Endodermal cell (in vitro differentiated cells): Measurements from ENCODE around the gene OR9Q1. TPM values are rescaled to one million over a fixed set of nuclear protein-coding genes. Genes with fewer than 3 reads are reported as not detected.

ENCODE experiments used
- DNase-seq: peaks from one replicate; pipeline ENCODE4 v3.0.0-alpha.2; 2017
- H3K27ac ChIP-seq: 2 replicates; pipeline ENCODE4 v1.5.1; 2013; ENCODE audit warnings: mild to moderate bottlenecking, low read depth, low read length, moderate library complexity
- H3K27me3 ChIP-seq: 2 replicates; pipeline ENCODE4 v1.6.1; 2013; ENCODE audit warnings: mild to moderate bottlenecking, low read length, moderate library complexity; ENCODE audit not compliant: insufficient read depth, control insufficient read depth, poor library complexity, severe bottlenecking
- H3K36me3 ChIP-seq: 2 replicates; pipeline ENCODE4 v1.7.0; 2013; ENCODE audit warnings: mild to moderate bottlenecking, low read length, moderate library complexity; ENCODE audit not compliant: control insufficient read depth, insufficient read depth
- H3K4me1 ChIP-seq: one replicate; pipeline ENCODE4 v1.7.0; 2013; ENCODE audit warnings: low read length; ENCODE audit not compliant: control insufficient read depth, insufficient read depth
- H3K4me3 ChIP-seq: 2 replicates; pipeline ENCODE4 v1.5.1; 2013; ENCODE audit warnings: mild to moderate bottlenecking, low read length, moderate library complexity
- H3K9ac ChIP-seq: 2 replicates; pipeline ENCODE4 v1.6.1; 2013; ENCODE audit warnings: mild to moderate bottlenecking, low read length, moderate library complexity; ENCODE audit not compliant: poor library complexity, severe bottlenecking; ENCODE audit errors: extremely low read depth
- H3K9me3 ChIP-seq: 2 replicates; pipeline ENCODE4 v1.6.1; 2013; ENCODE audit warnings: mild to moderate bottlenecking, low read length, moderate library complexity; ENCODE audit not compliant: control insufficient read depth
- H3K27ac Mint-ChIP-seq: 2 replicates; pipeline ENCODE4 v1.8.0; 2020; ENCODE audit warnings: mixed read lengths
- H3K27me3 Mint-ChIP-seq: 2 replicates; pipeline ENCODE4 v1.8.0; 2021; ENCODE audit warnings: mild to moderate bottlenecking, mixed read lengths; ENCODE audit not compliant: insufficient read depth
- H3K36me3 Mint-ChIP-seq: 2 replicates; pipeline ENCODE4 v1.8.0; 2020; ENCODE audit warnings: low read depth, mixed read lengths
- H3K4me1 Mint-ChIP-seq: 2 replicates; pipeline ENCODE4 v1.8.0; 2020; ENCODE audit warnings: mixed read lengths
- H3K4me3 Mint-ChIP-seq: 2 replicates; pipeline ENCODE4 v1.8.0; 2020; ENCODE audit warnings: mild to moderate bottlenecking, moderate library complexity, mixed read lengths
- H3K9me3 Mint-ChIP-seq: 2 replicates; pipeline ENCODE4 v1.8.0; 2020; ENCODE audit warnings: mild to moderate bottlenecking, mixed read lengths
- WGBS, 2 experiments: methylation state at CpG; one replicate each; pipeline versions ENCODE4 v1.1.5 to v1.1.7; 2013; ENCODE audit warnings: missing lambda C conversion rate in 2 of 2, mixed read lengths in 1 of 2; ENCODE audit not compliant: insufficient coverage in 1 of 2, insufficient read length in 1 of 2; 5-methylcytosine and 5-hydroxymethylcytosine counted together
- total RNA-seq, 2 donors: library from RNA; stranded (reverse); fragmentation: NEBNext Ultra II Directional in 1 of 2; extraction: Animal tissue kit (Norgen Biotek cat#: 25700) in 1 of 2; gene quantifications; 2 replicates in 1 of 2; 3 replicates in 1 of 2; pipeline ENCODE4 v1.2.1, GENCODE V29; 2021
- TF ChIP-seq, protein P1 (sequence below): fragments of 200-600 bp; sonication (generic); conservative IDR thresholded peaks from 2 replicates; pipeline ENCODE4 v1.5.0; 2021; ENCODE audit warnings: antibody characterized with exemption, mild to moderate bottlenecking

OR9Q1 gene
- total RNA-seq, 2 donors from 2014 or later, result not detected

DNA sequence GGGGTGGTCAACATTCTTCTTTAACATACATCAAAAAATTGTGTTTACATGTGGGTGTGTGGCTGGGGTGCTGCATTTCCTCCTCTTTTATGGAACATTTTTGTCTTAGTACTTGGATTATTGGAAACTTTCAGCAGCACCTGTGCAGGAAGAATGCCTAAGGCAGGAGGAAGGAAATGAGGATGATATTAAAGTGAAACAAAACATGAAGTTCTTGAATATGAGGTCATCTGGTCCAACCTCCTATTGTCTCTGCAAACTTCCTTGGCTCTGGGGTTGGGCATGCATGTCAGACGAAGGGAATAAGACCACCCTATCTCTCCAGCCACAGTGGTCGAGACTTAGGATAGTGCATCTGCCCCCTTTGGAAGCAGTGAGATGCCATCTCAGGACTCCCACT is 20.6 kb upstream of the OR9Q1 start:
- Histone ChIP-seq H3K36me3 (no peaks in the 10 kb centered on the region), H3K27ac (no peak overlapping the region), H3K9me3 (no peaks in the 10 kb centered on the region), H3K27me3 (no peaks in the 10 kb centered on the region), H3K9ac (no peak overlapping the region), H3K4me1 (no peaks in the 10 kb centered on the region), H3K4me3 (no peak overlapping the region)
- no peaks in the 10 kb centered on the region for H3K27me3 Mint-ChIP-seq
- peaks cover 3% of the 10 kb centered on the region for H3K4me1 Mint-ChIP-seq
- no peak overlapping the region for H3K27ac Mint-ChIP-seq
- H3K9me3 Mint-ChIP-seq, result peaks cover 16% of the 10 kb centered on the region
- no peak for DNase-seq
- no peaks in the 10 kb centered on the region for H3K36me3 Mint-ChIP-seq
- WGBS, 2 experiments, result 89 to 100% methylated on average over 2 of the region's 2 CpGs
- no peak overlapping the region for H3K4me3 Mint-ChIP-seq
- TF ChIP-seq, protein P1, sequence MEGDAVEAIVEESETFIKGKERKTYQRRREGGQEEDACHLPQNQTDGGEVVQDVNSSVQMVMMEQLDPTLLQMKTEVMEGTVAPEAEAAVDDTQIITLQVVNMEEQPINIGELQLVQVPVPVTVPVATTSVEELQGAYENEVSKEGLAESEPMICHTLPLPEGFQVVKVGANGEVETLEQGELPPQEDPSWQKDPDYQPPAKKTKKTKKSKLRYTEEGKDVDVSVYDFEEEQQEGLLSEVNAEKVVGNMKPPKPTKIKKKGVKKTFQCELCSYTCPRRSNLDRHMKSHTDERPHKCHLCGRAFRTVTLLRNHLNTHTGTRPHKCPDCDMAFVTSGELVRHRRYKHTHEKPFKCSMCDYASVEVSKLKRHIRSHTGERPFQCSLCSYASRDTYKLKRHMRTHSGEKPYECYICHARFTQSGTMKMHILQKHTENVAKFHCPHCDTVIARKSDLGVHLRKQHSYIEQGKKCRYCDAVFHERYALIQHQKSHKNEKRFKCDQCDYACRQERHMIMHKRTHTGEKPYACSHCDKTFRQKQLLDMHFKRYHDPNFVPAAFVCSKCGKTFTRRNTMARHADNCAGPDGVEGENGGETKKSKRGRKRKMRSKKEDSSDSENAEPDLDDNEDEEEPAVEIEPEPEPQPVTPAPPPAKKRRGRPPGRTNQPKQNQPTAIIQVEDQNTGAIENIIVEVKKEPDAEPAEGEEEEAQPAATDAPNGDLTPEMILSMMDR, result no peak

DNA sequence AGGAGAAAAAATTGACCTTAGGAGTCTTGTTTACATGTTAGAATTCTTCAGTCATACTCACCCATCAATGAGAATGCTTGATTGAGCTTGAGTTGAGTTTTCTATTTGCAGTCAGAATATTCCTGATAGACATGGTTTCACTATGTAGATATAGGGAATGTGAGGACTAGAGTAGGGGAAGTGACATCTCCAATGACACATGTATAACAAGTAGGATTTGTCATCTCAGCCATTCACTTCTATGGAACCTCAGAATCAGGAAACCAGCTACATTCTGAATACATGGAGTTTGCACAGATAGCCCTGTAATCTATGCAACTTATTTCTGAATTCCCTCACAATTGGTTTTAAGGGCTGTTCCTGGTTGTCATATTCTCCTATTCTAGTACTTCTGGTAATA is 20.1 kb upstream of the OR9Q1 start:
- TF ChIP-seq, protein P1, result no peak
- no peak for DNase-seq
- H3K36me3 Mint-ChIP-seq, result no peaks in the 10 kb centered on the region
- H3K4me3 ChIP-seq, result no peak overlapping the region
- H3K27ac Mint-ChIP-seq, result no peak overlapping the region
- H3K4me1 Mint-ChIP-seq, result peaks cover 3% of the 10 kb centered on the region
- peaks cover 16% of the 10 kb centered on the region for H3K9me3 Mint-ChIP-seq
- no peaks in the 10 kb centered on the region for H3K27me3 Mint-ChIP-seq
- H3K36me3 ChIP-seq, result no peaks in the 10 kb centered on the region
- H3K4me3 Mint-ChIP-seq, result no peak overlapping the region
- no peak overlapping the region for H3K27ac ChIP-seq
- H3K27me3 ChIP-seq, result no peaks in the 10 kb centered on the region
- H3K9ac ChIP-seq, result no peak overlapping the region
- no peaks in the 10 kb centered on the region for H3K4me1 ChIP-seq
- no peaks in the 10 kb centered on the region for H3K9me3 ChIP-seq

DNA sequence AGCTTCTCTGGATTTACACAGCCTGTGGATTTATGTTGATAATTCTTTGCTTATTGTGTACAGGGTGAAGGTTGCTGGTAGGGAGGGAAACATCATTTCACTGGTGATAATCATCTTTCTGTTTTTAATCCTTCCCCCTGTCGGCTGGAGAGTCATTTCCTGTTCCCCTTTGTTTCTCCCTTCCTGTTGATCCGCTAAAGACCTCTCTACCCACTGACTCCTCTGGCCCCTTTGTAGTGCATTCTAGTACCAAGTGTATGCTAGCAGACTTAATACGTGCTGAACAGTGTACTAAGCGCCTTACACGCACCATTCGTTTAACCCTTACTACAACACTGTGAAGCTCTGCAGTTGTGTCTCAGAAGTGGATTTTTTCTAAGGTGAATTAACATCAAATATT is 19.0 kb upstream of the OR9Q1 start:
- TF ChIP-seq, protein P1, result no peak
- no peak for DNase-seq
- Histone ChIP-seq H3K9me3 (no peaks in the 10 kb centered on the region), H3K27ac (no peak overlapping the region), H3K9ac (no peak overlapping the region), H3K4me1 (no peaks in the 10 kb centered on the region), H3K27me3 (no peaks in the 10 kb centered on the region), H3K4me3 (no peak overlapping the region), H3K36me3 (no peaks in the 10 kb centered on the region)
- Mint-ChIP-seq H3K9me3 (peaks cover 14% of the 10 kb centered on the region), H3K4me3 (no peak overlapping the region), H3K27ac (no peak overlapping the region), H3K36me3 (no peaks in the 10 kb centered on the region), H3K4me1 (peaks cover 3% of the 10 kb centered on the region), H3K27me3 (no peaks in the 10 kb centered on the region)
- WGBS, 2 experiments, result 63 to 81% methylated on average over 2 to 6 of the region's 6 CpGs
